HepG2 (cell line): Measurements from ENCODE around the gene SLC7A4. TPM values are rescaled to one million over a fixed set of nuclear protein-coding genes. Genes with fewer than 3 reads are reported as not detected.

ENCODE experiments used
- AGO2 ChIP-seq: fragments of 200-400 bp; formaldehyde crosslinking; optimal IDR thresholded peaks from 2 replicates; pipeline ENCODE3; 2017; ENCODE audit warnings: mild to moderate bottlenecking, low read depth, low read length, moderate library complexity
- FOSL2 ChIP-seq: sonication (generic); formaldehyde crosslinking; IDR thresholded peaks from 2 replicates; pipeline ENCODE4 v1.4.0; 2020; ENCODE audit warnings: missing genetic modification reagents
- IRX3 ChIP-seq: sonication (generic); formaldehyde crosslinking; IDR thresholded peaks from 2 replicates; pipeline ENCODE4 v1.8.1; 2023; ENCODE audit warnings: mild to moderate bottlenecking, low read depth, missing genetic modification reagents, borderline replicate concordance
- KAT8 ChIP-seq: IDR thresholded peaks from 2 replicates; pipeline ENCODE4 v1.6.1; 2016; ENCODE audit warnings: missing genetic modification reagents, missing compliant biosample characterization
- KDM6A ChIP-seq: IDR thresholded peaks from 2 replicates; pipeline ENCODE4 v1.6.1; 2016; ENCODE audit warnings: low read depth
- NCOA2 ChIP-seq: sonication (generic); formaldehyde crosslinking; IDR thresholded peaks from 2 replicates; pipeline ENCODE4 v1.8.0; 2022; ENCODE audit warnings: inconsistent platforms
- NFYB ChIP-seq: sonication (generic); formaldehyde crosslinking; IDR thresholded peaks from 2 replicates; pipeline ENCODE4 v1.4.0; 2020; ENCODE audit warnings: missing genetic modification reagents
- NPAS2 ChIP-seq: sonication (generic); formaldehyde crosslinking; IDR thresholded peaks from 2 replicates; pipeline ENCODE4 v1.8.0; 2022; ENCODE audit warnings: mild to moderate bottlenecking, missing genetic modification reagents, borderline replicate concordance
- POGK ChIP-seq: sonication (generic); formaldehyde crosslinking; conservative IDR thresholded peaks from 2 replicates; pipeline ENCODE4 v1.8.0; 2022; ENCODE audit warnings: mild to moderate bottlenecking, moderate library complexity, missing genetic modification reagents
- POLR2G ChIP-seq: fragments of 200-400 bp; formaldehyde crosslinking; IDR thresholded peaks from 2 replicates; pipeline ENCODE4 v1.6.1; 2018; ENCODE audit warnings: mild to moderate bottlenecking, low read depth, low read length, moderate library complexity
- REL ChIP-seq: sonication (generic); formaldehyde crosslinking; conservative IDR thresholded peaks from 2 replicates; pipeline ENCODE4 v1.8.0; 2022; ENCODE audit warnings: mild to moderate bottlenecking, missing genetic modification reagents, moderate library complexity
- RFX1 ChIP-seq: fragments of 450-650 bp; IDR thresholded peaks from 2 replicates; pipeline ENCODE4 v1.6.1; 2017
- RNF2 ChIP-seq: fragments of 450-650 bp; conservative IDR thresholded peaks from 2 replicates; pipeline ENCODE4 v1.6.1; 2016; ENCODE audit warnings: low read depth
- SSRP1 ChIP-seq: IDR thresholded peaks from 2 replicates; pipeline ENCODE4 v1.6.1; 2016; ENCODE audit warnings: control low read depth
- TCF7 ChIP-seq: sonication (generic); IDR thresholded peaks from 2 replicates; pipeline ENCODE4 v1.6.1; 2016; ENCODE audit warnings: antibody characterized with exemption, low read depth
- USF2 ChIP-seq, 2 experiments: sonication (generic) in 1 of 2; formaldehyde crosslinking in 1 of 2; IDR thresholded peaks; 2 replicates each; pipeline versions ENCODE4 v1.5.1 to v1.6.1; 2011 to 2020; ENCODE audit warnings: borderline replicate concordance in 1 of 2, low read depth in 1 of 2, low read length in 1 of 2, mild to moderate bottlenecking in 1 of 2, missing genetic modification reagents in 1 of 2, moderate library complexity in 1 of 2
- ZC3H13 ChIP-seq: sonication (generic); formaldehyde crosslinking; IDR thresholded peaks from 2 replicates; pipeline ENCODE4 v1.8.1; 2023; ENCODE audit warnings: mild to moderate bottlenecking, missing genetic modification reagents, moderate library complexity
- ZFY ChIP-seq: sonication (generic); formaldehyde crosslinking; IDR thresholded peaks from 2 replicates; pipeline ENCODE4 v1.4.0; 2020; ENCODE audit warnings: missing genetic modification reagents
- ZFYVE20 ChIP-seq: sonication (generic); formaldehyde crosslinking; IDR thresholded peaks from 2 replicates; pipeline ENCODE4 v1.8.0; 2023; ENCODE audit warnings: low read depth, mild to moderate bottlenecking, moderate library complexity, missing genetic modification reagents, borderline replicate concordance
- ZMYM4 ChIP-seq: sonication (generic); formaldehyde crosslinking; IDR thresholded peaks from 2 replicates; pipeline ENCODE4 v1.8.1; 2023; ENCODE audit warnings: mild to moderate bottlenecking, missing genetic modification reagents
- ZNF101 ChIP-seq: sonication (generic); formaldehyde crosslinking; IDR thresholded peaks from 2 replicates; pipeline ENCODE4 v1.4.0; 2020; ENCODE audit warnings: mild to moderate bottlenecking, low read depth, missing genetic modification reagents, borderline replicate concordance
- ZNF335 ChIP-seq: sonication (generic); formaldehyde crosslinking; IDR thresholded peaks from 2 replicates; pipeline ENCODE4 v1.4.0; 2020; ENCODE audit warnings: missing genetic modification reagents
- ZNF577 ChIP-seq: sonication (generic); formaldehyde crosslinking; IDR thresholded peaks from 2 replicates; pipeline ENCODE4 v1.4.0; 2020; ENCODE audit warnings: mild to moderate bottlenecking, low read depth, missing genetic modification reagents, borderline replicate concordance
- ZNF605 ChIP-seq: sonication (generic); formaldehyde crosslinking; IDR thresholded peaks from 2 replicates; pipeline ENCODE4 v1.8.0; 2022; ENCODE audit warnings: mild to moderate bottlenecking, missing genetic modification reagents
- ZNF652 ChIP-seq: IDR thresholded peaks from 2 replicates; pipeline ENCODE4 v1.6.1; 2016; ENCODE audit warnings: low read depth, borderline replicate concordance
- ZNF703 ChIP-seq: sonication (generic); formaldehyde crosslinking; IDR thresholded peaks from 2 replicates; pipeline ENCODE4 v1.5.1; 2020; ENCODE audit warnings: missing genetic modification reagents, mild to moderate bottlenecking, moderate library complexity, borderline replicate concordance
- ZNF749 ChIP-seq: sonication (generic); formaldehyde crosslinking; IDR thresholded peaks from 2 replicates; pipeline ENCODE4 v1.8.0; 2022; ENCODE audit warnings: mild to moderate bottlenecking, missing genetic modification reagents, moderate library complexity, borderline replicate concordance
- ZNF768 ChIP-seq: sonication (generic); formaldehyde crosslinking; IDR thresholded peaks from 2 replicates; pipeline ENCODE4 v1.4.0; 2020; ENCODE audit warnings: missing genetic modification reagents
- ZNF891 ChIP-seq: sonication (generic); formaldehyde crosslinking; IDR thresholded peaks from 2 replicates; pipeline ENCODE4 v1.5.0; 2020; ENCODE audit warnings: mild to moderate bottlenecking, missing genetic modification reagents
- polyA plus RNA-seq, 8 experiments: library from polyadenylated mRNA; depleted of rRNA in 3 of 8; stranded (reverse) in 7 of 8; unstranded in 1 of 8; fragments of >200 nt; fragmentation: Illumina TruSeq in 4 of 8; extraction: Trizol in 4 of 8; gene quantifications; 2 replicates each; pipeline versions ENCODE4 v1.2.1 to v1.2.3, GENCODE V29; 2011 to 2016; ENCODE audit warnings: low read depth in 4 of 8, missing spikeins in 1 of 8, mixed read lengths in 1 of 8; ENCODE audit not compliant: insufficient read depth in 1 of 8
- total RNA-seq, 5 experiments: library from RNA; depleted of rRNA; stranded (reverse); fragments of >200 nt; fragmentation: Illumina TruSeq; extraction: Trizol; gene quantifications; 2 replicates each; pipeline ENCODE4 v1.2.3, GENCODE V29; 2016; ENCODE audit warnings: low read depth in 1 of 5

Gene SLC7A4
- total and polyA plus RNA-seq, 2 of the 13 experiments (the other 11 are each of a cell fraction or from before 2014, with no cell fraction given) = not detected

GRCh38 chr22:20979940-20980453 is 52.4 kb downstream of the SLC7A4 start (continued):
- TF ChIP-seq KDM6A (CRISPR knock-in tag) (0 out of 2 replicates have a peak, but pooled peaks have one; percentile 12), ZNF891 (CRISPR knock-in tag) (0 out of 2 replicates have a peak, but pooled peaks have one; percentile 18), NFYB (no peak), RFX1 (no peak), IRX3 (CRISPR knock-in tag) (no peak), RNF2 (0 out of 2 replicates have a peak, but pooled peaks have one; percentile 40), NCOA2 (CRISPR knock-in tag) (peak; percentile 41; the same call in 1 of the 2 replicates), ZNF101 (CRISPR knock-in tag) (no peak), ZFYVE20 (CRISPR knock-in tag) (no peak), ZMYM4 (peak; percentile 64), ZNF652 (CRISPR knock-in tag) (no peak), AGO2 (peak; percentile 67), FOSL2 (CRISPR knock-in tag) (no peak), POGK (CRISPR knock-in tag) (no peak), SSRP1 (CRISPR knock-in tag) (no peak), POLR2G (peak; percentile 40; the same call in 1 of the 2 replicates), ZNF703 (CRISPR knock-in tag) (no peak), USF2 (IDR thresholded peaks at IDR 0.05; ENCODE audit: low read depth, low read length) (no peak), USF2 (CRISPR knock-in tag; IDR thresholded peaks at IDR 0.05; ENCODE audit: borderline replicate concordance) (no peak), ZNF768 (CRISPR knock-in tag) (no peak), REL (CRISPR knock-in tag) (no peak), ZFY (CRISPR knock-in tag) (peak; percentile 64; the same call in 1 of the 2 replicates), ZNF749 (no peak), NPAS2 (CRISPR knock-in tag) (no peak), KAT8 (CRISPR knock-in tag) (peak; percentile 74), TCF7 (no peak), ZNF577 (no peak), ZC3H13 (CRISPR knock-in tag) (no peak), ZNF335 (CRISPR knock-in tag) (no peak), ZNF605 (peak; percentile 38; the same call in 1 of the 2 replicates)
